Measurements from ENCODE around the gene SART1.

Gene SART1

DNA sequence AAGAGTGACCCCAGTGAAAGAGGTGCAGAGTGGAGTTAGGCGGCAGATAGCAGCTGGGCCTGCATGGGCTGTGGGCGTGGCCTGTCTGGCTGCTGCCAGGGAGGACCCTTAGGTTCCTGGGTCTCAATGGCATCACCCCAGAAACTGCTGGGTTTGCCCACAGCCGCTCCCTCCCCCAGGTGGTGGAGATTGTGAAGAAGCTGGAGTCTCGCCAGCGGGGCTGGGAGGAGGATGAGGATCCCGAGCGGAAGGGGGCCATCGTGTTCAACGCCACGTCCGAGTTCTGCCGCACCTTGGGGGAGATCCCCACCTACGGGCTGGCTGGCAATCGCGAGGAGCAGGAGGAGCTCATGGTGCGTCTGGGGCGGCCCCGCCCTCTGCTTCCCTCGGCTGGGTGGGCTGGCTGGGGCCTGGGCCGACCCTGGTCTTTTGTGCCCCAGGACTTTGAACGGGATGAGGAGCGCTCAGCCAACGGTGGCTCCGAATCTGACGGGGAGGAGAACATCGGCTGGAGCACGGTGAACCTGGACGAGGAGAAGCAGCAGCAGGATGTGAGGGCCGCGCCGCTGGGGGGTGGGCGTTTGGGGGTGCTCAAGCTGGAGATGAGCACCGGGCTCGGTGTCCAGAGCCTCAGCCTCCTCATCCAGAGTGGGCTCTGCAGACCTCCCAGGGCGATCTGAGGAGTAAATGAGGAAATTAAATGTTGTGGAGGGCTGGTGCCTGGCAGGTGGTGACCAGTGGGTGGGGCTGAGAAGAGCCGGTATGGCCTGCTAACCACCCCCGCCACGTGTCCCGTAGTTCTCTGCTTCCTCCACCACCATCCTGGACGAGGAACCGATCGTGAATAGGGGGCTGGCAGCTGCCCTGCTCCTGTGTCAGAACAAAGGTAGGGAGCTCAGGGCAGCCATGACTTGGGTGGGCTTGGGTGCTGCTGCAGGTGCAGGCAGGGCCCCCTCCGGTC, 15.0 kb downstream of the SART1 start:
- TF ChIP-seq RAD21 (IDR thresholded peaks at IDR 0.05; ENCODE audit: low read depth): no peak
- TF ChIP-seq, protein P1, sequence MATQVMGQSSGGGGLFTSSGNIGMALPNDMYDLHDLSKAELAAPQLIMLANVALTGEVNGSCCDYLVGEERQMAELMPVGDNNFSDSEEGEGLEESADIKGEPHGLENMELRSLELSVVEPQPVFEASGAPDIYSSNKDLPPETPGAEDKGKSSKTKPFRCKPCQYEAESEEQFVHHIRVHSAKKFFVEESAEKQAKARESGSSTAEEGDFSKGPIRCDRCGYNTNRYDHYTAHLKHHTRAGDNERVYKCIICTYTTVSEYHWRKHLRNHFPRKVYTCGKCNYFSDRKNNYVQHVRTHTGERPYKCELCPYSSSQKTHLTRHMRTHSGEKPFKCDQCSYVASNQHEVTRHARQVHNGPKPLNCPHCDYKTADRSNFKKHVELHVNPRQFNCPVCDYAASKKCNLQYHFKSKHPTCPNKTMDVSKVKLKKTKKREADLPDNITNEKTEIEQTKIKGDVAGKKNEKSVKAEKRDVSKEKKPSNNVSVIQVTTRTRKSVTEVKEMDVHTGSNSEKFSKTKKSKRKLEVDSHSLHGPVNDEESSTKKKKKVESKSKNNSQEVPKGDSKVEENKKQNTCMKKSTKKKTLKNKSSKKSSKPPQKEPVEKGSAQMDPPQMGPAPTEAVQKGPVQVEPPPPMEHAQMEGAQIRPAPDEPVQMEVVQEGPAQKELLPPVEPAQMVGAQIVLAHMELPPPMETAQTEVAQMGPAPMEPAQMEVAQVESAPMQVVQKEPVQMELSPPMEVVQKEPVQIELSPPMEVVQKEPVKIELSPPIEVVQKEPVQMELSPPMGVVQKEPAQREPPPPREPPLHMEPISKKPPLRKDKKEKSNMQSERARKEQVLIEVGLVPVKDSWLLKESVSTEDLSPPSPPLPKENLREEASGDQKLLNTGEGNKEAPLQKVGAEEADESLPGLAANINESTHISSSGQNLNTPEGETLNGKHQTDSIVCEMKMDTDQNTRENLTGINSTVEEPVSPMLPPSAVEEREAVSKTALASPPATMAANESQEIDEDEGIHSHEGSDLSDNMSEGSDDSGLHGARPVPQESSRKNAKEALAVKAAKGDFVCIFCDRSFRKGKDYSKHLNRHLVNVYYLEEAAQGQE (IDR thresholded peaks at IDR 0.05; ENCODE audit: low read depth): no peak
- TF ChIP-seq NFIC (IDR thresholded peaks at IDR 0.05): no peak
- no peak for TF ChIP-seq EP300 (IDR thresholded peaks at IDR 0.05; ENCODE audit: borderline replicate concordance)
- no peak for TF ChIP-seq CEBPB (IDR thresholded peaks at IDR 0.05)
- no peak for TF ChIP-seq FOXM1 (IDR thresholded peaks at IDR 0.05; ENCODE audit: borderline replicate concordance, low read depth)
- TF ChIP-seq TCF12 (IDR thresholded peaks at IDR 0.05; ENCODE audit: low read depth): no peak

DNA sequence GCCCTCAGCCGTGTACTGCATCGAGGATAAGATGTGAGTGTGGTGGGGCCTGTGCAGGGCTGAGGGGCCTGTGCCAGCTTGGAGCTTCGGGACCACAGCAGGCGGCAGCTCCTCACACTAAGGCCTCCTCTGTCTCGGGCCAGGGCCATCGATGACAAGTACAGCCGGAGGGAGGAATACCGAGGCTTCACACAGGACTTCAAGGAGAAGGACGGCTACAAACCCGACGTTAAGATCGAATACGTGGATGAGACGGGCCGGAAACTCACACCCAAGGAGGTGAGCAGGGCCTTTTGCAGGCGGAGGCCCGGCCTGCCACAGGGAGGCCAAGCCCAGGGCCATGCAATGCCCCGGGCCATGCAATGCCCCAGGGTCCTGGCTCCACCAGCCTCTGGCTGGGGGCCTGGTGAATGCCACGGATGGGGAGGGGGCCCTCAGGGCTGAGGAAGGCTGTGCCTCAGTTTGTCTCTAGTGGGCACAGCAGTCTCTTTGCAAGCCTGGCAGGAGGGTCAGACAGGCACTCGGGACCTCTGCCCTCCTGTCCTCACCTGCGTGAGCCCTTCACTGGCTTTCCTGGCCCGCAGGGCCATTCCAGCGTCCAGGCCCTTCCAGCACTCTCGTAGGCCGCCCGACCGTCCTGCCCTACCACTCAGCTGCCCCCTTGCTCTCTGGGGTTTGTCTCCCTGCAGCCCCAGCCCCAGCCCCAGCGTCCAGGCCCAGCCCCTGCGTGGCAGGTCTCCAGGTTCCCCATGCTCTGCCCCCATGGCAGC, 16.3 kb downstream of the SART1 start:
- TF ChIP-seq EGR1 (IDR thresholded peaks at IDR 0.05) (no peak), TEAD4 (IDR thresholded peaks at IDR 0.05) (no peak), NFIC (IDR thresholded peaks at IDR 0.05) (no peak), RAD21 (IDR thresholded peaks at IDR 0.05; ENCODE audit: low read depth) (no peak), ZBTB7A (IDR thresholded peaks at IDR 0.05; ENCODE audit: low read depth) (no peak), TCF12 (IDR thresholded peaks at IDR 0.05; ENCODE audit: low read depth) (no peak), EP300 (IDR thresholded peaks at IDR 0.05; ENCODE audit: borderline replicate concordance) (no peak), TAF1 (IDR thresholded peaks at IDR 0.05; ENCODE audit: low read depth) (no peak), CEBPB (IDR thresholded peaks at IDR 0.05) (no peak), CREB1 (IDR thresholded peaks at IDR 0.05; ENCODE audit: low read depth) (no peak), FOXM1 (IDR thresholded peaks at IDR 0.05; ENCODE audit: borderline replicate concordance, low read depth) (no peak)
- TF ChIP-seq, protein P1 (IDR thresholded peaks at IDR 0.05; ENCODE audit: low read depth): no peak
- TF ChIP-seq, protein P2, sequence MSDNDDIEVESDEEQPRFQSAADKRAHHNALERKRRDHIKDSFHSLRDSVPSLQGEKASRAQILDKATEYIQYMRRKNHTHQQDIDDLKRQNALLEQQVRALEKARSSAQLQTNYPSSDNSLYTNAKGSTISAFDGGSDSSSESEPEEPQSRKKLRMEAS (IDR thresholded peaks at IDR 0.05): no peak
- TF ChIP-seq, protein P3, sequence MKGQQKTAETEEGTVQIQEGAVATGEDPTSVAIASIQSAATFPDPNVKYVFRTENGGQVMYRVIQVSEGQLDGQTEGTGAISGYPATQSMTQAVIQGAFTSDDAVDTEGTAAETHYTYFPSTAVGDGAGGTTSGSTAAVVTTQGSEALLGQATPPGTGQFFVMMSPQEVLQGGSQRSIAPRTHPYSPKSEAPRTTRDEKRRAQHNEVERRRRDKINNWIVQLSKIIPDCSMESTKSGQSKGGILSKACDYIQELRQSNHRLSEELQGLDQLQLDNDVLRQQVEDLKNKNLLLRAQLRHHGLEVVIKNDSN (IDR thresholded peaks at IDR 0.05): no peak

DNA sequence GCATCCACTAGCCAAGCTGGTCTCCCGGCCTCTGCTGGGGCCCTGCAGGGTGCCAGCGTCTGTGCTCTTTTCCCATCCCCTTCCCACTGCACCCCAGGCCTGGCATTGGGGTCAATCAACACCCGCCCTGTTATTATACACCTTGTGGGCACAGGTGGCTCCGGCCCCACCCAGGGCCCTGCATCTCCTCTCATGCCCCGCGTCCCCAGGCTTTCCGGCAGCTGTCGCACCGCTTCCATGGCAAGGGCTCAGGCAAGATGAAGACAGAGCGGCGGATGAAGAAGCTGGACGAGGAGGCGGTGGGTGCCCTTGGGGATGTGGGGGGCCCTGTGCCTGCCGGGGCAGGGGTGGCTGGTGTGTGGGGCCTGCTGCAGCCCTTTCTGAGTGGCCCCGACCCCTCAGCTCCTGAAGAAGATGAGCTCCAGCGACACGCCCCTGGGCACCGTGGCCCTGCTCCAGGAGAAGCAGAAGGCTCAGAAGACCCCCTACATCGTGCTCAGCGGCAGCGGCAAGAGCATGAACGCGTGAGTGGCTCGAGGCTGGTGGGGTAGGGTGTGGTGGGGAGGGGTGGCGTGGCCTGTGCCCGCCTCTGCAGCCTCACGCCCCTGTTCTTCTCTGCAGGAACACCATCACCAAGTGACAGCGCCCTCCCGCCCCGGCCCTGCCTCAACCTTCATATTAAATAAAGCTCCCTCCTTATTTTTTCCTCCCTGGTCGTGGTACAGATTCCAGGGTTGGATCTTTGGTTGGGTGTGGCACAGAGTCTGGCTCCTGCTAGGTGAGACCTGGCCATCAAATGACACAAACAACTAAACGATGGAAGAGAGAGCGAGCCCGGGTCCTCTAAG, 17.1 kb downstream of the SART1 start:
- TF ChIP-seq ZBTB7A (IDR thresholded peaks at IDR 0.05; ENCODE audit: low read depth): no peak
- TF ChIP-seq, protein P3 (IDR thresholded peaks at IDR 0.05): no peak
- TF ChIP-seq, protein P2 (IDR thresholded peaks at IDR 0.05): no peak
- TF ChIP-seq TEAD4 (IDR thresholded peaks at IDR 0.05): no peak
- no peak for TF ChIP-seq CEBPB (IDR thresholded peaks at IDR 0.05)
- no peak for TF ChIP-seq YY1 (IDR thresholded peaks at IDR 0.05; ENCODE audit: low read depth)
- no peak for TF ChIP-seq EGR1 (IDR thresholded peaks at IDR 0.05)

DNA sequence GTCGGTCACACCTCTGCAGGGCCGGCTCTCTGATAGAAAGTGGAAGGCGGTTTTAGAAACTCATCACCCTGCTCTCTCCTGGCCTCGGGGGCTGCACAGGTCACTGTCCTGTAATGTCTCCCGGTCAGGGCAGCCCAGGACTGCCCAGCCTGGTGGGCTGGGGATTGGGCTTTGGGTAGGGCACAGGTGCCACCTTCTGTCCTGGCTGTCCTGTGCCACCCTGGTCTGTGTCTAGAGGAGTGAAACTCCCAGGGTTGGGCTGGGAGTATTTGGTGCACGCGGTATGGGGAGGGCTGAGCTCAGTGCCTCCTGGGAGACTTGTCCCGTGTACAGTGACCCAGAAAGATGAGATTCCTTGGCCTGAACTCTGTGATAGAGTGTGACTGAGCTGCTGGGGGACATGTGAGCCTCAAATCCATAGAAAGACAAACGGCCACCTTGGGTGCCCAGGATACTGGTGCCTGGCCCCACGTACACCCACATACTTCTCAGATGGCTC, 17.8 kb downstream of the SART1 start:
- TF ChIP-seq, protein P1 (IDR thresholded peaks at IDR 0.05; ENCODE audit: low read depth): no peak
- no peak for TF ChIP-seq RAD21 (IDR thresholded peaks at IDR 0.05; ENCODE audit: low read depth)
- TF ChIP-seq EP300 (IDR thresholded peaks at IDR 0.05; ENCODE audit: borderline replicate concordance): no peak
- no peak for TF ChIP-seq CREB1 (IDR thresholded peaks at IDR 0.05; ENCODE audit: low read depth)
- no peak for TF ChIP-seq EGR1 (IDR thresholded peaks at IDR 0.05)
- no peak for TF ChIP-seq TAF1 (IDR thresholded peaks at IDR 0.05; ENCODE audit: low read depth)
- TF ChIP-seq, protein P2 (IDR thresholded peaks at IDR 0.05): no peak
- no peak for TF ChIP-seq TCF12 (IDR thresholded peaks at IDR 0.05; ENCODE audit: low read depth)
- TF ChIP-seq FOXM1 (IDR thresholded peaks at IDR 0.05; ENCODE audit: borderline replicate concordance, low read depth): no peak
- TF ChIP-seq YY1 (IDR thresholded peaks at IDR 0.05; ENCODE audit: low read depth): no peak
- TF ChIP-seq NFIC (IDR thresholded peaks at IDR 0.05): no peak
- TF ChIP-seq CEBPB (IDR thresholded peaks at IDR 0.05): no peak
- TF ChIP-seq TEAD4 (IDR thresholded peaks at IDR 0.05): no peak
- TF ChIP-seq ZBTB7A (IDR thresholded peaks at IDR 0.05; ENCODE audit: low read depth): no peak
